IMR-90 (cell line): ENCODE measurements around the gene ZNF654. TPM values are rescaled to one million over a fixed set of nuclear protein-coding genes. Genes with fewer than 3 reads are reported as not detected.
A peak's percentile ranks its signal among the peaks of the same experiment; 100 is the strongest.

Source experiments
- ATAC-seq: fragments of 200-7000 bp; cut with Tn5 transposase; 2 replicates; pipeline ENCODE4 v1.9.1; 2020; ENCODE audit warnings: low read depth, mild to moderate bottlenecking, moderate library complexity
- BruUV-seq: library from RNA; stranded (reverse); fragments of 400-500 nt; replicated peaks from 2 replicates; lab custom pipeline; 2021; lab: Mats Ljungman, UMichigan
- CTCF ChIA-PET: fragments of 300-600 bp; formaldehyde crosslinking; extraction: SDS; loops from one replicate; lab custom pipeline; 2021; ENCODE audit warnings: antibody characterized with exemption; lab: Yijun Ruan, JAX
- POLR2A ChIA-PET: fragments of 300-600 bp; sonication (Branson Sonifier 250); formaldehyde crosslinking; loops from one replicate; lab custom pipeline; 2022; ENCODE audit warnings: antibody characterized with exemption; ENCODE audit not compliant: unreplicated experiment; lab: Charles Lee
- DNase-seq: peaks from one replicate; pipeline ENCODE4 v3.0.0; 2013
- H2AFZ ChIP-seq: replicated peaks from 2 replicates; pipeline ENCODE3; 2013; ENCODE audit warnings: low read length, mild to moderate bottlenecking; ENCODE audit not compliant: poor library complexity
- H2AK5ac ChIP-seq: 2 replicates; pipeline ENCODE4 v1.6.1; 2013; ENCODE audit warnings: low read depth, low read length, inconsistent platforms
- H2AK9ac ChIP-seq: replicated peaks from 2 replicates; pipeline ENCODE3; 2013; ENCODE audit warnings: mild to moderate bottlenecking, low read depth, low read length, moderate library complexity; ENCODE audit not compliant: poor library complexity
- H2BK120ac ChIP-seq: 2 replicates; pipeline ENCODE4 v1.6.1; 2013; ENCODE audit warnings: low read depth, low read length, inconsistent platforms
- H2BK15ac ChIP-seq: 3 replicates; pipeline ENCODE4 v1.6.1; 2013; ENCODE audit warnings: low read depth, low read length, inconsistent platforms
- H2BK20ac ChIP-seq: 2 replicates; pipeline ENCODE4 v1.6.1; 2013; ENCODE audit warnings: low read depth, mild to moderate bottlenecking, inconsistent platforms, low read length, moderate library complexity
- H2BK5ac ChIP-seq: 2 replicates; pipeline ENCODE4 v1.6.1; 2013; ENCODE audit warnings: mild to moderate bottlenecking, low read depth, low read length, inconsistent platforms; ENCODE audit not compliant: poor library complexity, severe bottlenecking
- H3K14ac ChIP-seq: replicated peaks from 2 replicates; pipeline ENCODE4 v1.6.1; 2013; ENCODE audit warnings: low read depth, low read length, inconsistent platforms
- H3K18ac ChIP-seq: 2 replicates; pipeline ENCODE4 v1.6.1; 2013; ENCODE audit warnings: low read depth, low read length, control low read depth
- H3K23ac ChIP-seq: 2 replicates; pipeline ENCODE4 v1.6.1; 2013; ENCODE audit warnings: low read depth, low read length, inconsistent platforms
- H3K27ac ChIP-seq: 2 replicates; pipeline ENCODE4 v1.5.1; 2013; ENCODE audit warnings: mild to moderate bottlenecking, control low read depth, low read length; ENCODE audit not compliant: insufficient read depth
- H3K27me3 ChIP-seq: 2 replicates; pipeline ENCODE4 v1.6.1; 2013; ENCODE audit warnings: low read length; ENCODE audit not compliant: control insufficient read depth, insufficient read depth
- H3K36me3 ChIP-seq: 2 replicates; pipeline ENCODE4 v1.6.1; 2013; ENCODE audit warnings: low read length, mixed read lengths; ENCODE audit not compliant: control insufficient read depth, insufficient read depth
- H3K4ac ChIP-seq: 2 replicates; pipeline ENCODE4 v1.6.1; 2013; ENCODE audit warnings: low read depth, low read length, inconsistent platforms
- H3K4me1 ChIP-seq: 2 replicates; pipeline ENCODE4 v1.6.1; 2013; ENCODE audit warnings: low read length, mixed read lengths; ENCODE audit not compliant: control insufficient read depth, insufficient read depth
- H3K4me2 ChIP-seq: 2 replicates; pipeline ENCODE4 v1.6.1; 2013; ENCODE audit warnings: low read depth, mild to moderate bottlenecking, control low read depth, low read length, moderate library complexity
- H3K4me3 ChIP-seq: 2 replicates; pipeline ENCODE4 v1.5.1; 2013; ENCODE audit warnings: low read depth, mild to moderate bottlenecking, control low read depth, low read length, moderate library complexity; ENCODE audit not compliant: insufficient read depth
- H3K56ac ChIP-seq: 2 replicates; pipeline ENCODE4 v1.6.1; 2013; ENCODE audit warnings: low read length, inconsistent platforms; ENCODE audit not compliant: insufficient read depth; ENCODE audit errors: extremely low read depth
- H3K79me1 ChIP-seq, 2 experiments: 2 replicates each; pipeline ENCODE4 v1.6.1; 2013; ENCODE audit warnings: low read length in 2 of 2, inconsistent platforms in 1 of 2, low read depth in 1 of 2
- H3K9ac ChIP-seq: 2 replicates; pipeline ENCODE4 v1.6.1; 2013; ENCODE audit warnings: low read depth, low read length, control low read depth
- H3K9me1 ChIP-seq: 2 replicates; pipeline ENCODE4 v1.6.1; 2013; ENCODE audit warnings: low read length, inconsistent platforms; ENCODE audit not compliant: insufficient read depth
- H3K9me3 ChIP-seq: 2 replicates; pipeline ENCODE4 v1.6.1; 2013; ENCODE audit warnings: low read length; ENCODE audit not compliant: control insufficient read depth, insufficient read depth
- H4K20me1 ChIP-seq: 2 replicates; pipeline ENCODE4 v1.6.1; 2013; ENCODE audit warnings: low read length, inconsistent platforms; ENCODE audit not compliant: insufficient read depth
- H4K5ac ChIP-seq: 2 replicates; pipeline ENCODE4 v1.6.1; 2013; ENCODE audit warnings: mild to moderate bottlenecking, low read depth, low read length, control low read depth
- H4K8ac ChIP-seq, 2 experiments: 2 replicates each; pipeline ENCODE4 v1.6.1; 2013; ENCODE audit warnings: low read depth in 2 of 2, low read length in 2 of 2, control low read depth in 1 of 2, inconsistent platforms in 1 of 2
- H4K91ac ChIP-seq: 2 replicates; pipeline ENCODE4 v1.6.1; 2013; ENCODE audit warnings: low read depth, low read length, inconsistent platforms; ENCODE audit not compliant: insufficient read depth
- RAD21 ChIP-seq: IDR thresholded peaks from 2 replicates; pipeline ENCODE4 v1.6.1; 2012; ENCODE audit warnings: low read length, improper control_type of control experiment
- WGBS, 2 experiments: methylation state at CpG; one replicate each; pipeline versions ENCODE4 v1.1.5 to v1.1.7; 2013; ENCODE audit warnings: missing lambda C conversion rate in 2 of 2; ENCODE audit not compliant: insufficient read length in 1 of 2; ENCODE audit errors: extremely low coverage in 2 of 2; 5-methylcytosine and 5-hydroxymethylcytosine counted together
- dilution Hi-C: fragments of 300-500 bp; cut with HindIII; formaldehyde crosslinking; loops from one replicate; pipeline ENCODE4 v1.14.3; 2018; ENCODE audit warnings: low sequenced_read_pairs; ENCODE audit not compliant: unreplicated experiment
- in situ Hi-C: fragments of 300-500 bp; cut with MboI; formaldehyde crosslinking; loops from 3 replicates; pipeline ENCODE4 v1.14.3; 2019; ENCODE audit warnings: low sequenced_read_pairs, inconsistent platforms, mixed read lengths
- intact Hi-C: fragments of 100-400 bp; cut with micrococcal nuclease; formaldehyde crosslinking; loops from 2 replicates; pipeline ENCODE4 v1.10.0; 2022
- polyA plus RNA-seq, 3 experiments: library from polyadenylated mRNA; depleted of rRNA; stranded (reverse); fragments of >200 nt; gene quantifications; 2 replicates each; pipeline ENCODE4 v1.2.3, GENCODE V29; 2012; ENCODE audit warnings: low replicate concordance in 1 of 3
- total RNA-seq: library from RNA; depleted of rRNA; stranded (reverse); fragments of >200 nt; gene quantifications from 2 replicates; pipeline ENCODE4 v1.2.3, GENCODE V29; 2012
- TF ChIP-seq, protein P1 (sequence below): conservative IDR thresholded peaks from 2 replicates; pipeline ENCODE4 v1.5.1; 2012; ENCODE audit warnings: mild to moderate bottlenecking, low read depth, low read length, improper control_type of control experiment
- TF ChIP-seq, protein P2 (sequence below): fragments of 150-350 bp; IDR thresholded peaks from 2 replicates; pipeline ENCODE4 v1.6.1; 2016; ENCODE audit warnings: low read depth, mild to moderate bottlenecking, low read length, moderate library complexity, borderline replicate concordance

The ZNF654 gene
- total and polyA plus RNA-seq, 2 of the 4 experiments (the other 2 are of a cell fraction) = 3.3 to 11.5 TPM

GRCh38 chr3:88113311-88114162 is 54.5 kb downstream of the ZNF654 start:
- no peak overlapping the region for H3K14ac ChIP-seq
- TF ChIP-seq, protein P1, sequence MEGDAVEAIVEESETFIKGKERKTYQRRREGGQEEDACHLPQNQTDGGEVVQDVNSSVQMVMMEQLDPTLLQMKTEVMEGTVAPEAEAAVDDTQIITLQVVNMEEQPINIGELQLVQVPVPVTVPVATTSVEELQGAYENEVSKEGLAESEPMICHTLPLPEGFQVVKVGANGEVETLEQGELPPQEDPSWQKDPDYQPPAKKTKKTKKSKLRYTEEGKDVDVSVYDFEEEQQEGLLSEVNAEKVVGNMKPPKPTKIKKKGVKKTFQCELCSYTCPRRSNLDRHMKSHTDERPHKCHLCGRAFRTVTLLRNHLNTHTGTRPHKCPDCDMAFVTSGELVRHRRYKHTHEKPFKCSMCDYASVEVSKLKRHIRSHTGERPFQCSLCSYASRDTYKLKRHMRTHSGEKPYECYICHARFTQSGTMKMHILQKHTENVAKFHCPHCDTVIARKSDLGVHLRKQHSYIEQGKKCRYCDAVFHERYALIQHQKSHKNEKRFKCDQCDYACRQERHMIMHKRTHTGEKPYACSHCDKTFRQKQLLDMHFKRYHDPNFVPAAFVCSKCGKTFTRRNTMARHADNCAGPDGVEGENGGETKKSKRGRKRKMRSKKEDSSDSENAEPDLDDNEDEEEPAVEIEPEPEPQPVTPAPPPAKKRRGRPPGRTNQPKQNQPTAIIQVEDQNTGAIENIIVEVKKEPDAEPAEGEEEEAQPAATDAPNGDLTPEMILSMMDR = peak; percentile 74
- TF ChIP-seq, protein P2, sequence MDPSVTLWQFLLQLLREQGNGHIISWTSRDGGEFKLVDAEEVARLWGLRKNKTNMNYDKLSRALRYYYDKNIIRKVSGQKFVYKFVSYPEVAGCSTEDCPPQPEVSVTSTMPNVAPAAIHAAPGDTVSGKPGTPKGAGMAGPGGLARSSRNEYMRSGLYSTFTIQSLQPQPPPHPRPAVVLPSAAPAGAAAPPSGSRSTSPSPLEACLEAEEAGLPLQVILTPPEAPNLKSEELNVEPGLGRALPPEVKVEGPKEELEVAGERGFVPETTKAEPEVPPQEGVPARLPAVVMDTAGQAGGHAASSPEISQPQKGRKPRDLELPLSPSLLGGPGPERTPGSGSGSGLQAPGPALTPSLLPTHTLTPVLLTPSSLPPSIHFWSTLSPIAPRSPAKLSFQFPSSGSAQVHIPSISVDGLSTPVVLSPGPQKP = no peak
- peak; percentile 69 for TF ChIP-seq RAD21
- H3K27me3 ChIP-seq = no peaks in the 10 kb centered on the region
- H4K20me1 ChIP-seq = peaks cover 10% of the 10 kb centered on the region; the same call in 1 of the 2 replicates
- no peak overlapping the region for H4K8ac ChIP-seq
- H3K56ac ChIP-seq = no peak overlapping the region
- no peak overlapping the region for H3K18ac ChIP-seq
- no peak overlapping the region for H3K4ac ChIP-seq
- H2BK20ac ChIP-seq = no peak overlapping the region
- H2AK9ac ChIP-seq = no peak overlapping the region
- peak; percentile 70 for DNase-seq
- H2AFZ ChIP-seq = no peak overlapping the region
- in situ Hi-C loops (no loop called here), dilution Hi-C loops (no loop called here), intact Hi-C loops (loop anchor here (2.0 to 5.0 kb wide), 5 partner anchors 41 to 815 kb away; partner anchors contain the start of genes CGGBP1 and ZNF654)
- H2BK15ac ChIP-seq = no peak overlapping the region
- H3K79me1 ChIP-seq = peaks cover 14 to 23% of the 10 kb centered on the region in 2 experiments
- ATAC-seq = peak; percentile 96
- H3K27ac ChIP-seq = no peak overlapping the region
- POLR2A ChIA-PET = no interaction called here
- H4K5ac ChIP-seq = no peak overlapping the region
- BruUV-seq = no TSS peak
- no peak overlapping the region for H2BK5ac ChIP-seq
- CTCF ChIA-PET = interaction anchor here (0.5 to 1.5 kb wide), 16 partner anchors 10 to 1008 kb away, joined by 3 to 7 read pairs (median 3); no protein-coding TSS in a partner anchor
- H3K36me3 ChIP-seq = 0 out of 2 replicates have a peak, but pooled peaks cover 2% of the 10 kb centered on the region
- no peaks in the 10 kb centered on the region for H3K9me3 ChIP-seq
- no peak overlapping the region for H2BK120ac ChIP-seq
- no peak overlapping the region for H4K91ac ChIP-seq
- H3K4me3 ChIP-seq = no peak overlapping the region
- H3K4me2 ChIP-seq = no peak overlapping the region
- no CpG with 5 or more reads among the region's 5 CpGs for WGBS, 2 experiments
- no peak overlapping the region for H2AK5ac ChIP-seq
- H3K9me1 ChIP-seq = no peaks in the 10 kb centered on the region
- H3K9ac ChIP-seq = no peak overlapping the region
- no peak overlapping the region for H3K23ac ChIP-seq
- no peaks in the 10 kb centered on the region for H3K4me1 ChIP-seq
